GM12874 (cell line): Measurements from ENCODE around the gene CCDC126.

Experiments
- CTCF ChIP-seq: IDR thresholded peaks from 2 replicates; pipeline ENCODE4 v1.5.1; 2011; ENCODE audit warnings: low read depth, mild to moderate bottlenecking, control low read depth, low read length, moderate library complexity; ENCODE audit not compliant: insufficient read depth

The CCDC126 gene

GRCh38 chr7:23689165-23689564 lies 92.0 kb downstream of the CCDC126 start:
- no peak for TF ChIP-seq CTCF

- no peak for TF ChIP-seq CTCF
Measured at GRCh38 chr7:23691320-23691719, 94.1 kb downstream of the CCDC126 start.

DNA sequence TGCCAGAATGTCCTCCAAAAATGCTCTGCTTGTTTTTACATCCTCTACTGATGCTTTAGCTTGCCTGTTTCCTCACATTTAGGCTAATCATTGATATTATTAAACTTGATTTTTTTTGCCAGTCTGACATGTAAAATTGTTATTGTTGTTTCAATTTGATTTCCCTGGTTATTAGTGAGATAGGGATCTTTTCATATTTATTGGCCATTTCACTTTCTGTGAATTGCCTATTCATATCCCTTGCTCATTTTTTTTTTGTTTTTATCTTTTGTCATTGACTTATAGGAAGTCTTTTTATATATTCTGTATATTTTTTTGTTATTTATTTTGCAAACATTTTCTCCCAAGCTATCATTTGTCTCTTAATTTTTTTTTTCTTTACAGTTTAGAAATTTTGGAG lies 96.0 kb downstream of the CCDC126 start:
- TF ChIP-seq CTCF, result no peak
